ENCODE measurements around the gene ACTR3.
"Not testable (repeated sequence)": the region's sequence is repeated elsewhere in the genome, so short reads cannot be mapped to it uniquely, and the experiment has no call there.

Gene ACTR3

GRCh38 chr2:113889471-113890252 is at the start of gene ACTR3:
ACTR3 (plus strand) TSS chr2:113890089; CDS start chr2:113890280, 191 bp downstream.
- H3K4me3 ChIP-seq (ENCODE audit: low read depth, low read length): peak within 1 kb of the TSS; percentile 85
- peak; percentile 91 for DNase-seq (ENCODE audit: low read depth)
- TF ChIP-seq CTCF (IDR thresholded peaks at IDR 0.05; ENCODE audit: control insufficient read depth, extremely low read depth, insufficient read depth): no peak

GRCh38 chr2:113840518-113840917 is 49.4 kb upstream of the ACTR3 start:
- DNase-seq (ENCODE audit: low read depth): no peak
- H3K4me3 ChIP-seq (ENCODE audit: low read depth, low read length): no peak overlapping the region
- TF ChIP-seq CTCF (IDR thresholded peaks at IDR 0.05; ENCODE audit: control insufficient read depth, extremely low read depth, insufficient read depth): no peak

GRCh38 chr2:113842919-113843736 is 46.8 kb upstream of the ACTR3 start:
- DNase-seq (ENCODE audit: low read depth): no peak
- no peak for TF ChIP-seq CTCF (IDR thresholded peaks at IDR 0.05; ENCODE audit: control insufficient read depth, extremely low read depth, insufficient read depth)
- no peak overlapping the region for H3K4me3 ChIP-seq (ENCODE audit: low read depth, low read length)

- DNase-seq (ENCODE audit: low read depth); H3K4me3 ChIP-seq (ENCODE audit: low read depth, low read length): not testable (repeated sequence)
Observed at GRCh38 chr2:113843737-113844050, 46.2 kb upstream of the ACTR3 start.

GRCh38 chr2:113845261-113845660 is 44.6 kb upstream of the ACTR3 start:
- no peak overlapping the region for H3K4me3 ChIP-seq (ENCODE audit: low read depth, low read length)
- TF ChIP-seq CTCF (IDR thresholded peaks at IDR 0.05; ENCODE audit: control insufficient read depth, extremely low read depth, insufficient read depth): no peak
- DNase-seq (ENCODE audit: low read depth): no peak

- H3K4me3 ChIP-seq (ENCODE audit: low read depth, low read length); DNase-seq (ENCODE audit: low read depth): not testable (repeated sequence)
Observed at GRCh38 chr2:113845796-113846195, 44.1 kb upstream of the ACTR3 start.

GRCh38 chr2:113846429-113846828 is 43.5 kb upstream of the ACTR3 start:
- no peak for TF ChIP-seq CTCF (IDR thresholded peaks at IDR 0.05; ENCODE audit: control insufficient read depth, extremely low read depth, insufficient read depth)
- DNase-seq (ENCODE audit: low read depth): no peak
- H3K4me3 ChIP-seq (ENCODE audit: low read depth, low read length): no peak overlapping the region

GRCh38 chr2:113847144-113847543 is 42.7 kb upstream of the ACTR3 start:
- no peak for TF ChIP-seq CTCF (IDR thresholded peaks at IDR 0.05; ENCODE audit: control insufficient read depth, extremely low read depth, insufficient read depth)
- no peak overlapping the region for H3K4me3 ChIP-seq (ENCODE audit: low read depth, low read length)
- no peak for DNase-seq (ENCODE audit: low read depth)

Data from LNCaP clone FGC (cell line).